GM19035 (cell line): ENCODE data around the gene TWF2.

ENCODE experiments used
- ATAC-seq: cut with Tn5 transposase; IDR thresholded peaks from one replicate; pipeline ENCODE4 v1.9.1; 2021; ENCODE audit not compliant: unreplicated experiment

TWF2 gene

GRCh38 chr3:52183786-52184445 lies 55.0 kb downstream of the TWF2 start:
- ATAC-seq, result no peak

DNA sequence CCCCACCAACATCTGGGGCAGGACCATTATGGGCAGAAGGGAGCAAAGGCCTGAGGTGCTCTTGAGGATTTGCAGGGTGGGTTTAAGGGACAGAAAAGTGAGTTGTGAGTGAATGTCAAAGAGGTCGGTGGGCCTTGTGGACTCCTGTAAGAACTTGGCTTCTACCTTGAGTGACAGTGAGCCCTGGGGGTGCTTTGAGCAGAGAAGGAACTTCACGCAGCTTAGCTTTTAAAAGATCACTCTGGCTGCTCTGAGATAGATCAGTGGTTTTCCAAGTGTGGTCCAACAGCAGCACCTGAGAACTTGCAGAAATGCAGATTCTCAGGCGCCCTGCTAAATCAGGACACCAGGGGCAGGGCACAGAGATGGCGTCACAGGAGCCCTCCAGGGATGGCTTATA lies 56.3 kb downstream of the TWF2 start:
- ATAC-seq, result no peak

- no peak for ATAC-seq
These were observed 56.8 kb downstream of the TWF2 start for GRCh38 chr3:52182196-52182595.

GRCh38 chr3:52181543-52181942 lies 57.4 kb downstream of the TWF2 start:
- ATAC-seq, result no peak
